ENCODE data around the gene LPIN2. TPM values are rescaled to one million over a fixed set of nuclear protein-coding genes. Genes with fewer than 3 reads are reported as not detected.

Gene LPIN2
- total and polyA plus RNA-seq, 4 donors: 58.6 to 284 (median 103) TPM

- TF ChIP-seq, protein P1, sequence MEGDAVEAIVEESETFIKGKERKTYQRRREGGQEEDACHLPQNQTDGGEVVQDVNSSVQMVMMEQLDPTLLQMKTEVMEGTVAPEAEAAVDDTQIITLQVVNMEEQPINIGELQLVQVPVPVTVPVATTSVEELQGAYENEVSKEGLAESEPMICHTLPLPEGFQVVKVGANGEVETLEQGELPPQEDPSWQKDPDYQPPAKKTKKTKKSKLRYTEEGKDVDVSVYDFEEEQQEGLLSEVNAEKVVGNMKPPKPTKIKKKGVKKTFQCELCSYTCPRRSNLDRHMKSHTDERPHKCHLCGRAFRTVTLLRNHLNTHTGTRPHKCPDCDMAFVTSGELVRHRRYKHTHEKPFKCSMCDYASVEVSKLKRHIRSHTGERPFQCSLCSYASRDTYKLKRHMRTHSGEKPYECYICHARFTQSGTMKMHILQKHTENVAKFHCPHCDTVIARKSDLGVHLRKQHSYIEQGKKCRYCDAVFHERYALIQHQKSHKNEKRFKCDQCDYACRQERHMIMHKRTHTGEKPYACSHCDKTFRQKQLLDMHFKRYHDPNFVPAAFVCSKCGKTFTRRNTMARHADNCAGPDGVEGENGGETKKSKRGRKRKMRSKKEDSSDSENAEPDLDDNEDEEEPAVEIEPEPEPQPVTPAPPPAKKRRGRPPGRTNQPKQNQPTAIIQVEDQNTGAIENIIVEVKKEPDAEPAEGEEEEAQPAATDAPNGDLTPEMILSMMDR (IDR thresholded peaks at IDR 0.05; ENCODE audit: low read depth, low read length, missing input control): no peak
- TF ChIP-seq GABPA (IDR thresholded peaks at IDR 0.05 in 1 of 2, conservative IDR thresholded peaks at IDR 0.05 in 1 of 2): no peak
- TF ChIP-seq HNF4G (IDR thresholded peaks at IDR 0.05): no peak
- no peak for TF ChIP-seq TAF1 (conservative IDR thresholded peaks at IDR 0.05)
- TF ChIP-seq, protein P2, sequence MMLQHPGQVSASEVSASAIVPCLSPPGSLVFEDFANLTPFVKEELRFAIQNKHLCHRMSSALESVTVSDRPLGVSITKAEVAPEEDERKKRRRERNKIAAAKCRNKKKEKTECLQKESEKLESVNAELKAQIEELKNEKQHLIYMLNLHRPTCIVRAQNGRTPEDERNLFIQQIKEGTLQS (IDR thresholded peaks at IDR 0.05): no peak
- TF ChIP-seq YY1 (IDR thresholded peaks at IDR 0.05): no peak
- TF ChIP-seq RAD21 (IDR thresholded peaks at IDR 0.05): no peak
- TF ChIP-seq JUND (IDR thresholded peaks at IDR 0.05): no peak
These were observed 43.4 kb upstream of the LPIN2 start (continued) for GRCh38 chr18:3056311-3056710.

- H3K4me3 ChIP-seq (ENCODE audit: low read depth in 1 of 3, low read length in 3 of 3): no peak overlapping the region
- H3K4me1 ChIP-seq (ENCODE audit: control insufficient read depth in 4 of 4, insufficient read depth in 4 of 4, low read length in 3 of 4): peaks cover 1 to 17% (median 6%) of the 10 kb centered on the region in 4 donors
- H3K9me3 ChIP-seq (ENCODE audit: control insufficient read depth in 4 of 4, low read length in 3 of 4): no peaks in the 10 kb centered on the region
- TF ChIP-seq FOXA2 (IDR thresholded peaks at IDR 0.05) (no peak), RAD21 (IDR thresholded peaks at IDR 0.05) (no peak), FOXA1 (IDR thresholded peaks at IDR 0.05) (no peak)
- H3K27ac ChIP-seq (ENCODE audit: low read depth in 1 of 2, low read length in 2 of 2): no peak overlapping the region
- 90% methylated on average over 4 of the region's 4 CpGs for WGBS
- no peaks in the 10 kb centered on the region for H3K36me3 ChIP-seq (ENCODE audit: control insufficient read depth in 4 of 4, insufficient read depth in 3 of 4, low read depth in 1 of 4, low read length in 3 of 4)
- no peaks in the 10 kb centered on the region for H3K27me3 ChIP-seq (ENCODE audit: control insufficient read depth in 4 of 4, insufficient read depth in 4 of 4, low read length in 3 of 4)
- DNase-seq (ENCODE audit: low spot score): no peak
- H3K9ac ChIP-seq (ENCODE audit: low read depth in 1 of 2, low read length in 2 of 2): no peak overlapping the region
These were observed 42.9 kb upstream of the LPIN2 start for GRCh38 chr18:3055816-3056215.

DNA sequence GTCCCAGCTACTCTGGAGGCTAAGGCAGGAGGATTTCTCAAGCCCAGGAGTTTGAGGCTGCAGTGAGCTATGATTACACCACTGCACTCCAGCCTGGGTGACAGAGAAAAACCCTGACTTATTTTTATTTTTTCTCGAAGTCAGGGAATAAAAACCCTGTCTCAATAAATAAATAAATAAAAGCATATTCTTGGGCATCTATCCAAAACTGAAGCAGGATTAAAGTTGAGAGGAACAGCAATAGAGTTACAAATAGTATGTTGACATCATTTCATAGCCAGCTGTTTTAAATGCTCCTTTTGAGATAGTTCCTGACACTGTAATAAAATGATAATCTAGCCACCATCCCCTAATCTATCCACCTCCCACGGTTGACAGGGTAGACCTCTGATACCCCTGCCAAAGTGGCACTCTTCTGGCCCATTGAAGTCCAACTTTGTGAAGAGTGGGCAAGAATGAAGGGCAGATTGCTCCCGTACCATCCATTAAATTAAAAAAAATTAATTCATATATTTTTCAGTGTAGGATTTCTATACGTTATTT, 42.3 kb upstream of the LPIN2 start:
- H3K4me3 ChIP-seq (ENCODE audit: low read depth in 1 of 3, low read length in 3 of 3): no peak overlapping the region
- 86% methylated on average over 4 of the region's 4 CpGs for WGBS
- DNase-seq (ENCODE audit: low spot score): no peak
- H3K27me3 ChIP-seq (ENCODE audit: control insufficient read depth in 4 of 4, insufficient read depth in 4 of 4, low read length in 3 of 4): no peaks in the 10 kb centered on the region
- no peak overlapping the region for H3K27ac ChIP-seq (ENCODE audit: low read depth in 1 of 2, low read length in 2 of 2)
- peaks cover 0 to 14% (median 3%) of the 10 kb centered on the region in 4 donors for H3K4me1 ChIP-seq (ENCODE audit: control insufficient read depth in 4 of 4, insufficient read depth in 4 of 4, low read length in 3 of 4)
- TF ChIP-seq ZBTB33 (IDR thresholded peaks at IDR 0.05) (no peak), RAD21 (IDR thresholded peaks at IDR 0.05) (no peak), EGR1 (IDR thresholded peaks at IDR 0.05; ENCODE audit: low read depth in 2 of 2) (no peak), HNF4A (conservative IDR thresholded peaks at IDR 0.05) (no peak), JUND (IDR thresholded peaks at IDR 0.05) (no peak), RXRA (IDR thresholded peaks at IDR 0.05) (no peak), NR2F2 (IDR thresholded peaks at IDR 0.05) (no peak), YY1 (IDR thresholded peaks at IDR 0.05) (no peak), TAF1 (conservative IDR thresholded peaks at IDR 0.05) (no peak), HNF4G (IDR thresholded peaks at IDR 0.05) (no peak), SP1 (IDR thresholded peaks at IDR 0.05) (no peak), GABPA (IDR thresholded peaks at IDR 0.05 in 1 of 2, conservative IDR thresholded peaks at IDR 0.05 in 1 of 2) (no peak)
- TF ChIP-seq, protein P3, sequence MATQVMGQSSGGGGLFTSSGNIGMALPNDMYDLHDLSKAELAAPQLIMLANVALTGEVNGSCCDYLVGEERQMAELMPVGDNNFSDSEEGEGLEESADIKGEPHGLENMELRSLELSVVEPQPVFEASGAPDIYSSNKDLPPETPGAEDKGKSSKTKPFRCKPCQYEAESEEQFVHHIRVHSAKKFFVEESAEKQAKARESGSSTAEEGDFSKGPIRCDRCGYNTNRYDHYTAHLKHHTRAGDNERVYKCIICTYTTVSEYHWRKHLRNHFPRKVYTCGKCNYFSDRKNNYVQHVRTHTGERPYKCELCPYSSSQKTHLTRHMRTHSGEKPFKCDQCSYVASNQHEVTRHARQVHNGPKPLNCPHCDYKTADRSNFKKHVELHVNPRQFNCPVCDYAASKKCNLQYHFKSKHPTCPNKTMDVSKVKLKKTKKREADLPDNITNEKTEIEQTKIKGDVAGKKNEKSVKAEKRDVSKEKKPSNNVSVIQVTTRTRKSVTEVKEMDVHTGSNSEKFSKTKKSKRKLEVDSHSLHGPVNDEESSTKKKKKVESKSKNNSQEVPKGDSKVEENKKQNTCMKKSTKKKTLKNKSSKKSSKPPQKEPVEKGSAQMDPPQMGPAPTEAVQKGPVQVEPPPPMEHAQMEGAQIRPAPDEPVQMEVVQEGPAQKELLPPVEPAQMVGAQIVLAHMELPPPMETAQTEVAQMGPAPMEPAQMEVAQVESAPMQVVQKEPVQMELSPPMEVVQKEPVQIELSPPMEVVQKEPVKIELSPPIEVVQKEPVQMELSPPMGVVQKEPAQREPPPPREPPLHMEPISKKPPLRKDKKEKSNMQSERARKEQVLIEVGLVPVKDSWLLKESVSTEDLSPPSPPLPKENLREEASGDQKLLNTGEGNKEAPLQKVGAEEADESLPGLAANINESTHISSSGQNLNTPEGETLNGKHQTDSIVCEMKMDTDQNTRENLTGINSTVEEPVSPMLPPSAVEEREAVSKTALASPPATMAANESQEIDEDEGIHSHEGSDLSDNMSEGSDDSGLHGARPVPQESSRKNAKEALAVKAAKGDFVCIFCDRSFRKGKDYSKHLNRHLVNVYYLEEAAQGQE (IDR thresholded peaks at IDR 0.05): no peak
- TF ChIP-seq, protein P2 (IDR thresholded peaks at IDR 0.05): no peak
- TF ChIP-seq, protein P1 (IDR thresholded peaks at IDR 0.05; ENCODE audit: low read depth, low read length, missing input control): no peak
- TF ChIP-seq, protein P4, sequence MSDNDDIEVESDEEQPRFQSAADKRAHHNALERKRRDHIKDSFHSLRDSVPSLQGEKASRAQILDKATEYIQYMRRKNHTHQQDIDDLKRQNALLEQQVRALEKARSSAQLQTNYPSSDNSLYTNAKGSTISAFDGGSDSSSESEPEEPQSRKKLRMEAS (IDR thresholded peaks at IDR 0.05): no peak
- no peak overlapping the region for H3K9ac ChIP-seq (ENCODE audit: low read depth in 1 of 2, low read length in 2 of 2)
- H3K9me3 ChIP-seq (ENCODE audit: control insufficient read depth in 4 of 4, low read length in 3 of 4): no peaks in the 10 kb centered on the region
- H3K36me3 ChIP-seq (ENCODE audit: control insufficient read depth in 4 of 4, insufficient read depth in 3 of 4, low read depth in 1 of 4, low read length in 3 of 4): no peaks in the 10 kb centered on the region
